HuH-7 (cell line): Measurements from ENCODE around the gene ABHD11.
"Not testable (repeated sequence)": the region's sequence is repeated elsewhere in the genome, so short reads cannot be mapped to it uniquely, and the experiment has no call there.

Experiments used
- DNase-seq: peaks from one replicate; pipeline ENCODE4 v3.0.0; 2011; ENCODE audit warnings: low spot score

Gene ABHD11

GRCh38 chr7:73738612-73739386, at the start of gene ABHD11:
Gene ABHD11 (minus strand): TSS chr7:73738802. CDS start chr7:73738770, 32 bp downstream.
- DNase-seq = peak; percentile 86

- DNase-seq = not testable (repeated sequence)
These were observed 49.1 kb upstream of the ABHD11 start for GRCh38 chr7:73787786-73788048.

GRCh38 chr7:73786588-73786987, 48.0 kb upstream of the ABHD11 start:
- no peak for DNase-seq

- no peak for DNase-seq
These were observed 40.9 kb upstream of the ABHD11 start for GRCh38 chr7:73779517-73779916.

GRCh38 chr7:73778801-73779389, 40.3 kb upstream of the ABHD11 start:
- no peak for DNase-seq

- no peak for DNase-seq
These were observed 36.3 kb upstream of the ABHD11 start for GRCh38 chr7:73774923-73775322.

GRCh38 chr7:73773700-73774517, 35.3 kb upstream of the ABHD11 start:
- no peak for DNase-seq

GRCh38 chr7:73770860-73771670, 32.5 kb upstream of the ABHD11 start:
- no peak for DNase-seq

- no peak for DNase-seq
These were observed 31.6 kb upstream of the ABHD11 start, which contains the start of gene CLDN3 for GRCh38 chr7:73770002-73770859. Gene CLDN3 (minus strand): TSS chr7:73770270. CDS start chr7:73770049, 221 bp downstream.

GRCh38 chr7:73769481-73770001, 30.9 kb upstream of the ABHD11 start:
- no peak for DNase-seq

- DNase-seq = no peak
These were observed 30.3 kb upstream of the ABHD11 start for GRCh38 chr7:73768641-73769480.

GRCh38 chr7:73766556-73767229, 28.1 kb upstream of the ABHD11 start:
- no peak for DNase-seq

GRCh38 chr7:73762659-73762999, 24.0 kb upstream of the ABHD11 start:
- DNase-seq = no peak

- DNase-seq = no peak
These were observed 23.5 kb upstream of the ABHD11 start for GRCh38 chr7:73761854-73762658.

GRCh38 chr7:73758581-73759138, 20.1 kb upstream of the ABHD11 start:
- no peak for DNase-seq

GRCh38 chr7:73749931-73750776, 11.6 kb upstream of the ABHD11 start:
- no peak for DNase-seq

- no peak for DNase-seq
These were observed 7.8 kb upstream of the ABHD11 start for GRCh38 chr7:73746378-73746777.
